Measurements from ENCODE around the gene CITED1.

DNA sequence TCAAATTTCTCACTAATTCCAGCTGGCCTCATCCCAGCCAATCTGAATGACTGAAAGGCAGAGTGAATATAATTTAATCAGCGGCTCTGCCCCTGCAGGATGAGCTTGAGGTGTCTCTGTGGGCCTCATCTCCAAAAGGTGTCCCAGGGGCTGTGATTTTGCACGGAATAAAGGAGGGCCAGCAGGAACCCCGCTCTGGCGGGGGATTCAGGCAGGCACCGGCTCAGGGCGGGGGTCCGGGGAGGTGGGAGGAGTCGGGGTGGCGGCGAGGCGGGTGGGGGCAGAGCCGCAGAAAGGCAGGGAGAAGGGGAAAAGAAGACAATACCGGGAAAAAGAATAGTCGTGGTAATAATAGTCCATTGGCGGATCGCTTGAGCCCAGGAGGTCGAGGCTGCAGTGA is 50.9 kb downstream of the CITED1 start:
- TF ChIP-seq, protein P1, sequence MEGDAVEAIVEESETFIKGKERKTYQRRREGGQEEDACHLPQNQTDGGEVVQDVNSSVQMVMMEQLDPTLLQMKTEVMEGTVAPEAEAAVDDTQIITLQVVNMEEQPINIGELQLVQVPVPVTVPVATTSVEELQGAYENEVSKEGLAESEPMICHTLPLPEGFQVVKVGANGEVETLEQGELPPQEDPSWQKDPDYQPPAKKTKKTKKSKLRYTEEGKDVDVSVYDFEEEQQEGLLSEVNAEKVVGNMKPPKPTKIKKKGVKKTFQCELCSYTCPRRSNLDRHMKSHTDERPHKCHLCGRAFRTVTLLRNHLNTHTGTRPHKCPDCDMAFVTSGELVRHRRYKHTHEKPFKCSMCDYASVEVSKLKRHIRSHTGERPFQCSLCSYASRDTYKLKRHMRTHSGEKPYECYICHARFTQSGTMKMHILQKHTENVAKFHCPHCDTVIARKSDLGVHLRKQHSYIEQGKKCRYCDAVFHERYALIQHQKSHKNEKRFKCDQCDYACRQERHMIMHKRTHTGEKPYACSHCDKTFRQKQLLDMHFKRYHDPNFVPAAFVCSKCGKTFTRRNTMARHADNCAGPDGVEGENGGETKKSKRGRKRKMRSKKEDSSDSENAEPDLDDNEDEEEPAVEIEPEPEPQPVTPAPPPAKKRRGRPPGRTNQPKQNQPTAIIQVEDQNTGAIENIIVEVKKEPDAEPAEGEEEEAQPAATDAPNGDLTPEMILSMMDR (conservative IDR thresholded peaks at IDR 0.05; ENCODE audit: low read length) = no peak
- TF ChIP-seq EZH2phosphoT487 (IDR thresholded peaks at IDR 0.05; ENCODE audit: borderline replicate concordance) = no peak

Measured in Loucy (cell line).